NCI-H1105 (cell line): ENCODE results near the gene OR6P1.

Source experiments
- DNase-seq: peaks from one replicate; lab custom pipeline; 2025; lab: John Stamatoyannopoulos, UW

Gene OR6P1

DNA sequence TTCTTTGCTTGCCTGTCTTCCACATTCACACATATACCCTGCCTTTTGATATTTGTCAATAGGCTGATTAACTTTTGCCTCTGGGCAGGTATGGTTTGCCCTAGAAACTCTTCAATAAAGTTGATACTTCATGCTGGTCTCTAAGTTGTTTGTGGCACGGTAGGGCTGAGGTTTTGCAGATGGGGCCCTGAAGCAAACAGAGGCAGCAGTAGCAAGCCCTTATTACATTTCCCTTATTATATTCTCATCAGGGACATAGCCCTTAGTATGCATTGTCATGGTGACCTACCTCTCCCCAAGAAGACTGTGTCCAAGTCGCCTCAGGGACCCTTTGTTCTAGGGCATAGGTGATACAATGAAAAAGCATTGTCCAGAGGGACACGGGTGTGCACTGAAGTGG lies at the start of gene OR6P1:
OR6P1 (minus strand) TSS at position 101 of the 400 bp plus-strand sequence. CDS start 6,976 bp downstream, outside the sequence.
- no peak for DNase-seq

DNA sequence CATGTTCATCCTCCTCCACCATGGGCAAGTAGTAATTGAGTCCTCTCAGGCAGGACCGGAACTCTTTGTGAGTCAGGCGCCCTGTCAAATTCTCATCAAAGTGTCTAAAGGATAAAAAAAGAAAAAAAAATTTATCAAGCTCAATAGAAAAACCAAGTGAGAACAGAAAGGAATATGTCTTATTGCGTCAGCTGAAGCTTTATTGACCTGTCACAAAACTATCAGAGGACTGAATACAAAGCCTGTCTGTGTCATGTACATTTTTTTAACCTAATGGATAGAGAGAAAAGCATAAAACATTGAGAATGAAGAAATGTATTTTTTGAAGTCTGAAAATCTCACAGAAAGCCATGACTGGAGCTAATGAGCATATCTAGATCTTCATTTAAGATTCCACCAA lies 43.4 kb upstream of the OR6P1 start:
- no peak for DNase-seq

DNA sequence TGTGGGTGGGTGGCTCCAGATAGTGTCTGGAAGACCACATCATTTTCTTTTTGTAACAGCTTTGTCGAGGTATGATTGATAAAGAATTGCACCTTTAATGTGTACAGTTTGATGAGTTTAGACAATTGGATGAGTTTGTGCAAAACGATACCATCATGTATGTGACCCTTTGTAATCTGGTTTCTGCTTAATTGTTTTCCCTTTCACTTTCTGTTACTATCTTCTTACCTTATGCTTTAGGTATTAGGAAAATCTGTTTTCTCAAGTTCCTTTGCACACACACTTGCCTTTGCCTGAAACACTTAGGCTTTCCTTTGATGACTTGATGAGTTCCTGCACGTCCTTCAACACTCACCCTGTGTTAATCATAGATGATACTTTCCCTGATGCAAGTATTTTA lies 41.5 kb upstream of the OR6P1 start:
- DNase-seq = no peak

DNA sequence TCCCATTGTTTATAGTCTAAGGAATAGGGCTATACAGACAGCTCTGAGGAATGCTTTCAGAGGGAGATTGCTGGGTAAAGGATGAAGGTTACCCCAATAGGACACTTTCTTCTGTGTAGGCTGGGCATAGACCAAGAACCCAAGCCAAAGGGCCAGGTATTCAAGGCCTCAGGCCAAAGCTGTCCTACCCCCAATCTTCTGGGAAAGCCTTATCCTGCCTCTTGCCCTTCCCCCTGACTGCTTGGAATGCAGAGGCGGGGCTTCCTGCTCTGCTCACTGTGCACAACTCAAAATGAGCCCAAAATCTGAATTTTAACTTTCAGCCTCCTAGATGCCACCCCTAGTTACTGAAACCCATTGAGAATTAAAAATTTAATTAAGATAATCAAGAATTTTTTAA lies 36.9 kb upstream of the OR6P1 start:
- DNase-seq = no peak

GRCh38 chr1:158604968-158605367 lies 34.6 kb upstream of the OR6P1 start, which contains the start of gene OR10Z1:
TSS of gene OR10Z1 (plus strand) at chr1:158605268. CDS start at chr1:158606439, 1,171 bp downstream.
- DNase-seq = no peak

DNA sequence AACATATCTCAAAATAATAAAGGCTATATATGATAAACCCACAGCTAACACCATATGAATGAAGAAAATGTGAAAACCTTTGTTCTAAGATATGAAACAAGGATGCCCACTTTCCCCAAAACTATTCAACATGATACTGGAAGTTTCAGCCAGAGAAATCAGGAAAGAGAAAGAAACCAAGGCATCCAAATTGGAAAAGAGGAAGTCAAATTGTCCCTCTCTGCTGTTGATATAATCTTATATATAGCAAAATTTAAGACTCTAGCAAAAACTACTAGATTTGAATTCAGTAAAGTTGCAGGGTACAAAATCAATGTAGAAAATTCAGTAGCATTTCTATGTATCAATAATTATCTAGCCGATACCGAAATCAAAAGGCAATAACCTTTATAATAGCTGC lies 30.4 kb upstream of the OR6P1 start:
- DNase-seq = no peak

DNA sequence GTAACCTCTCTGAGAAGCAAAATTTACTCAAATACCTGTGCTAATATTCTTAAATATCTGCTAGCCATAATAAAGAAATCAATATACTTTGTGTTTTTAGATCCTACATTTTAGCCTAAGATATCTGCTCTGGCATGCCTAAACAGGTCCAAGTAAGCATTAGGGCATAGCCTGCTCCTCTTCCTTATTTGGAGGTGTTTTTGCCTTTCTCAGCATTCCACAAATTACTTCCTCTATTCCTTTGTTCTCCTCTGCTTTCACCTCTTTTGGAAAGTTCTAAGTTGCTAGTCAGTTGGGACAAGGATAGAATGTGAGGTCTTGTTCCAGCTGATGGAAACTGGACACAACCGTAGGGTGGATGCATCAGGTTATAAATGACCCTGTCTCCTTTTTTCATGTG lies 16.6 kb upstream of the OR6P1 start:
- DNase-seq = no peak

DNA sequence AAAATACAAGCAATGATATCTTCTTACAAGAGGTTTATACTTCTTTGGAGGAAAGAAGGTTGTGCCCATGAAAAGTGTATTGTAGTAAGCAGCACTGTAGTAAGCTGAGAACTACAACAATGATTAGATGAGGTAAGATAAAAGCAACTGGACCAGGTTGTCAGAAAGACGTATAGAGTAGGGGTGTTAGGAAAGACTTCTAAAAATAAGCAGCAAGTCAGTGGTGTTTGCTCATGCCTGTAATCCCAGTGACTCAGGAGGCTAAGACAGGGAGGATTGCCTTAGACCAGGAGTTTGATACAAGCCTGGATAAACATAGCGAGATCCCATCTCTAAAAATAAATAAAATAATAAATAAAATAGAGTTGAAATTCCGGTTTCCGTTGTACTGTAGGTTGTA lies 13.6 kb upstream of the OR6P1 start:
- no peak for DNase-seq

DNA sequence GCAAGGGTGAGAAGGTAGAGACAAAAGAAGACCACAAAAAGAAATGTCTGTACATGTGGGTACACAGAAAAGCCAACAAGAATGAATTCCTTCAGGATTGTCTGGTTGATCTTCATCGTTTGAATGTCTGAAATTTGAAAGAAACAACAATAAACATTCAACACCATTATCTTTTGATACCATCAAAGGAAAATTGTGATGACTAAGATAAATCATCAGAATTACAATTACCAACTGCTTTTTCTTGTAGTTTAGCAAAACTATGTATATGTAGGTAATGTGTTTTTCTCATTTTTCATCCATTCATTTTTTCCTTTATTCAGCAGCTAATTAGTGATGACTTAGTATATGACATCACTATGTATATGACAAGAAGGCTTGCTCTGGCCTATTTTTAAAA lies 9.4 kb upstream of the OR6P1 start, which contains the start of gene OR10X1:
OR10X1 (minus strand) TSS at position 167 of the 400 bp plus-strand sequence; CDS start at position 167, 0 bp downstream.
- DNase-seq = no peak

- no peak for DNase-seq
Measured at GRCh38 chr1:158577561-158577960, 7.2 kb upstream of the OR6P1 start.

- no peak for DNase-seq
Measured at GRCh38 chr1:158572226-158572625, 1.8 kb upstream of the OR6P1 start.

DNA sequence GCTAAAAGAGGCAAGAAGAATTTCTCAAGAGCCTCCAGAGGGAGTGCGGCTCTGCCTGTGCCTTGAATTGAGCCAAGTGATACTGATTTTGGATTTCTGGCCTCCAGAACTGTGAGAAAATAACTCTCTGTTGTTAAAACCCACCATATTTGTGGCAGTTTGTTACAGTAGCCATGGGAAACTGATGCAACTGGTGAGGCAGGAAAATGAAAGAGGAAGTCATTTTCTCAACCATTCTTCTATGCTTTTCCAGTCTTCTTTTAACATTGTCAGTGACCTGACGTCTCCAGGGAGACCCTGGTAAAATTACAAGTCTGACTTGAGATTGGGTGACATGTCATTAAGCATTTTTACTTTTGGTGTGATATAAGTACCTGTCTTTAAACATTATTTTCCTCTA lies 5.8 kb downstream of the OR6P1 start:
- no peak for DNase-seq

DNA sequence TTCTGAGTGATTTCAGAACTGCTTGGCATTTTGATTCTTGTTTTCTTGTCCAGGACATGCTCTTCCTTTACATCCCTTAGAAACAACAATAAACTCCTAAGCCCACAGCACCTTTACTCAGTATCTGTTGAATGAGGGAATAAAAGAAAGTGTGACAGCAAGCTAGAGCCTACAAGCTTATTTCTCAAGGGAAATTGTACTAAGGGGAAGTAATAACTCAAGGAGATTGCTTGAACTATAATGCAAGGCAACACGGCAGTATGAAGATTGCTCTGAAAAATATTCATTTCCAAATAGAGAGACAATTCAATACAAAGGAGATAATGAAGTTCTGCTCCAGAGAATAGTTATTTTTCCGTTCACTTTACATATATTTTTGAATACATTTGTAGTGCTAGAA lies 6.5 kb downstream of the OR6P1 start:
- no peak for DNase-seq

DNA sequence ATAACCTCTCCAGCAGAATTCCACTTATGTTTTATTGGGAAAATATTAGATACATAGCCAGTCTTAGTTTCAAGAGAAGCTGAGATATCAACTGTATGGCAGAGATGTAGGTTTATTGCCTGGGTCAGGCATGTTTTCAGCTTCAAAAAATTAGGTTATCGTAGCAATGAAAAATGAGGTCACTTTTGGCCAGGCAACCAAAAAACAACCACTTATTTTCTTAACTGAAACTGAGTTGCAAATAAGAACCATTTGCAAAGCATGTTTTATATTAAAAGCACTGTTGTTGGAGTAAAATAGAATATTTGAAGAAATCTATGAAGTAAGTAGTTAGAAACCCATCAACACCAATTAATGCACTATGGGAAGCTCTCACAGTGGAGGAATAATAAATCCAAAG lies 10.7 kb downstream of the OR6P1 start:
- no peak for DNase-seq

DNA sequence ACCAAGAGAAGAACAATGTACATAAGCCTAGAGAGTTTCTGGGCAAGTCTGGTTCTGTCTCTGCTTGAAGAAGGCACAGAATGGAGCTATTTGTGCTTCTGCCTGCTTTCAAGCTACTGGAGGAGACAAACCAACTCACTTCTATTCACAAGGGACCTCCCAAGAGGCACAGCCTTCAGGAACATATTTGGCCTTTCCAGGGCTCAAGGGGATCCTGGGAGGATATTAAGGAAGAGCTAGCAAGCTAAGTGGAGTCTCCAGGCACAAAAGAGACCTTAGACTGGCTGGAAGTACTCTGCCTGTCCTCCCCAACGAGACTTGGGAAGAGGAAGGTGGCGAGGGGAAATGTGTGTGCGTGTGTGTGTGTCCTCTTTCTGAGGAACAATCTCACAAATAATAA lies 16.0 kb downstream of the OR6P1 start, which contains the start of gene OR6Y1:
OR6Y1 (minus strand) TSS at position 54 of the 400 bp plus-strand sequence. CDS start 6,300 bp downstream, outside the sequence.
- no peak for DNase-seq

GRCh38 chr1:158552296-158552695 lies 18.1 kb downstream of the OR6P1 start:
- DNase-seq = no peak

DNA sequence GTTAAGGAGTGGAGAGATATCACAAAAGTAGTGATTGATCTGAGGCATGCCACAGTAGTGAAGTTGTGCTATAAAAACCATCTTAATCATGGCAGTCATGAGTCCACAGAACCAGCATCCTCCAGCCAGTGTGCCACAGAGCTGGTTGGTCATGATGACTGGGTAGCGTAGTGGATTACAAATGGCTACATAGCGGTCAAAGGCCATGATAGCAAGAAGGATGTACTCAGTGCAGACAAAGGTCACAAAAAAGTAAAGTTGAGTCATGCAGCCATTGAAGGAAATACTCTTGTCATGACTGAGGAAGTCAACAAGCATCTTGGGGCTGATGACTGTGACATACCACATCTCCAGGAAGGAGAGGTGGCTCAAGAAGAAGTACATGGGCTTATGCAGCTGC lies 22.8 kb downstream of the OR6P1 start:
- no peak for DNase-seq

DNA sequence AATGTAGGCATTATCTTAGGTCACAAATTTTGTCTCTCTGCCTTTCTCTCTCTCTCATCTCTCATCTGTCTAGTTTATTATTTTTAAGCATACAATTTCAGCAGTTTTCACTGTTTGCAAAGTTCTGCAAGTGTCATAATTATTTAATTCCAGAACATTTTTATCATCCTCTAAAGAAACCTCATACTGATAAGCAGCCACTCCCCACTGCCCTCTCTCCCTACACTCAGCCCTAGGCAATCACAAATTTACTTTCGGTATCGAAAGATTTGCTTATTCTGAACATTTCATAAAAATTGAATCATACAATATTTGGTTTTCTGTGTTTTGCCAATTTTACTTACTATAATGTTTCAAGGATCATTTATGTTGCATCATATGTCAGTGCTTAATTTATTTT lies 32.8 kb downstream of the OR6P1 start:
- DNase-seq = no peak

GRCh38 chr1:158534496-158534895 lies 35.9 kb downstream of the OR6P1 start:
- DNase-seq = no peak

GRCh38 chr1:158527190-158527815 lies 43.1 kb downstream of the OR6P1 start:
- DNase-seq = no peak

DNA sequence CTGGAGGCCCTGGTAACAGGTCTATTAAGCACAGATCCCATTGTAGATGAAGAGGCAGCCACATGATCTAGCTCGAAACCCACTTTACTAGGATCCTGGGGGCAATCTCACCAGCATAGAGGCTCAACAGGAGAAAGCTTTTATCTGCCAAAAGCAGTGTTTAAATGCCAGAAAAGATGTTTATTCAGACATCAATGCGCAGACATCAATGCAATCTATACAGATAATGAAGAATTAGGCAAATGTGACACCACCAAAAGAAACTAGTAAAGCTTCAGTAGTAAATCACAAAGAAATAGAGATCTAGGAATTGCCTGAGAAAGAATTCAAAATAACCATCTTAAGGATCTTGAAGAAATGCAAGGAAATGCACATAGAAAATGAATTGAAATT lies 48.7 kb downstream of the OR6P1 start:
- DNase-seq = no peak

DNA sequence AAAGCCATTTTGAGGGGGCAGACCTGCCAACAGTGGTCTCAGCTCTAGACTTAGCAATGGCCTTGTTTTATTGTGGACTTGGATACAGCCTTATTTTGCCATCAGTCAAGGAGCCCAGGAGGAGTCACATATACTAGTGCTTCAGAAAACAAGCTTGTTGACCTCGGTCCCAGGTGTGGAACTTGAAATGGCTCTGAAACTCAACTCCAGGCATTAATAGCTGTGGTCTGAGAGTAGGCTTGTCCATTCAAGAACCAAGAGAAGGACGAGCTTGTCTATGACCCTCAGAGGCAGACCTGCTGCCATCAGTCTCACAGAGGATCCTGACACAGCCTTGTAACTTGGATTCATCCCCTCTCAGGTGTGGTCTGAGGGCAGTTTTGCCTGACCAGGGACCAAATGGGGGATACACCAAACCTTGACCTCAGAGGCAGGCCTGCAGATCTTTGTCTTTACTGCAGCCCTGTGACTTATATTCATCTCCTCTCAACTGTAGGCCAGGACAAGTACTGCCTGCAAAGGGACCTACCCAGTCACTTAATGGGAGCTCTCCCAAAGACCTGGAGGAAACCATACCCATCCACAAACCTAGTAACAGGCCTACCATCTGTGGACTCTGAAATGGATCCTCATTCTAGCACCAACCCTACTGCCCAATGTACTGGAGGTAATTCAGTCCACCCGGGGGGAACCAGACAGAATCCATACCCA lies 49.3 kb downstream of the OR6P1 start:
- no peak for DNase-seq

DNA sequence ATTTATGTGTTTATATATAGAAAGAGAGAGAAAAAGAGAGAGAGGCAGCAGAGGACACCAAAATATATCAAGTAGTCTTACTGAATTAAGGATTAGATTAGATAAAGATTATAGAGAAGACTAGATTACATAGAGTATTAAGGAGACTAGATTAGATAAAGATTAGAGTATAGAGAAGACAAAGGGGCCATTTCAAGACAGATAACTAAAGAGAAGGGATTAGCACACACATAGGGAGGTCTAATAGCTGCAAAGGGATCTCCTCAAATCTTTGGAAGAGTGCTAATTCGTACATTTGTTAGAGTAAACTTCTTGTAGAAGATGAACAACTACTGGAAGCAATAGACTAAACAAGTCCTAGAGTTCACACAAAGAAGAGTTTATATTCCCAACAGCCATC lies 50.4 kb downstream of the OR6P1 start:
- DNase-seq = no peak

GRCh38 chr1:158516966-158517365 lies 53.4 kb downstream of the OR6P1 start:
- no peak for DNase-seq
